HG03520 (cell line): ENCODE results near the gene NKX1-2.

Experiments used
- ATAC-seq: cut with Tn5 transposase; IDR thresholded peaks from one replicate; pipeline ENCODE4 v1.9.1; 2021; ENCODE audit warnings: mild to moderate bottlenecking, moderate library complexity; ENCODE audit not compliant: unreplicated experiment

Gene NKX1-2

GRCh38 chr10:124418726-124419501 lies 30.9 kb downstream of the NKX1-2 start, which contains the start of gene OAT:
TSS of gene OAT (minus strand) at chr10:124418923. CDS start at chr10:124412171, 6,752 bp downstream.
- ATAC-seq = peak; percentile 96

- peak; percentile 26 for ATAC-seq
These were observed 31.7 kb downstream of the NKX1-2 start for GRCh38 chr10:124417895-124418725.

- no peak for ATAC-seq
These were observed 33.1 kb downstream of the NKX1-2 start for GRCh38 chr10:124416733-124417132.

- ATAC-seq = no peak
These were observed 34.6 kb downstream of the NKX1-2 start for GRCh38 chr10:124415210-124415609.

GRCh38 chr10:124414076-124414475 lies 35.8 kb downstream of the NKX1-2 start:
- no peak for ATAC-seq

- ATAC-seq = no peak
These were observed 40.1 kb downstream of the NKX1-2 start for GRCh38 chr10:124409696-124410095.

- ATAC-seq = no peak
These were observed 41.5 kb downstream of the NKX1-2 start for GRCh38 chr10:124408357-124408756.

GRCh38 chr10:124407456-124407855 lies 42.4 kb downstream of the NKX1-2 start:
- ATAC-seq = no peak

- ATAC-seq = no peak
These were observed 46.3 kb downstream of the NKX1-2 start for GRCh38 chr10:124403548-124403947.

- no peak for ATAC-seq
These were observed 47.6 kb downstream of the NKX1-2 start for GRCh38 chr10:124402273-124402672.

- ATAC-seq = no peak
These were observed 48.2 kb downstream of the NKX1-2 start for GRCh38 chr10:124401633-124402032.
